Hepatocyte (in vitro differentiated cells): ENCODE results near the gene ACADM. TPM values are rescaled to one million over a fixed set of nuclear protein-coding genes. Genes with fewer than 3 reads are reported as not detected.

Experiments
- DNase-seq: peaks from one replicate; pipeline ENCODE4 v3.0.0-alpha.2; 2016; ENCODE audit warnings: low spot score
- H2AFZ ChIP-seq: fragments of 200-600 bp; sonication (generic); 2 replicates; pipeline ENCODE4 v1.6.0; 2016; ENCODE audit warnings: antibody characterized with exemption, mild to moderate bottlenecking
- H3K27ac ChIP-seq: fragments of 200-600 bp; sonication (generic); 2 replicates; pipeline ENCODE4 v1.5.1; 2016; ENCODE audit warnings: mild to moderate bottlenecking
- H3K27me3 ChIP-seq: fragments of 200-600 bp; sonication (generic); 2 replicates; pipeline ENCODE4 v1.6.1; 2016
- H3K36me3 ChIP-seq: fragments of 200-600 bp; sonication (generic); replicated peaks from 2 replicates; pipeline ENCODE4 v1.5.1; 2016; ENCODE audit warnings: low read depth; ENCODE audit not compliant: insufficient read depth
- H3K4me1 ChIP-seq: fragments of 200-600 bp; sonication (generic); 2 replicates; pipeline ENCODE4 v1.5.1; 2016; ENCODE audit warnings: mild to moderate bottlenecking, moderate library complexity; ENCODE audit not compliant: insufficient read depth
- H3K4me2 ChIP-seq: fragments of 200-600 bp; sonication (generic); 2 replicates; pipeline ENCODE4 v1.6.0; 2016
- H3K4me3 ChIP-seq: fragments of 200-600 bp; sonication (generic); 2 replicates; pipeline ENCODE4 v1.5.1; 2016; ENCODE audit warnings: mild to moderate bottlenecking
- H3K79me2 ChIP-seq: fragments of 200-600 bp; sonication (generic); 2 replicates; pipeline ENCODE4 v1.6.0; 2017; ENCODE audit warnings: mild to moderate bottlenecking
- H3K9me2 ChIP-seq: fragments of 200-600 bp; sonication (generic); replicated peaks from 2 replicates; pipeline ENCODE4 v1.6.0; 2017; ENCODE audit warnings: mild to moderate bottlenecking; ENCODE audit not compliant: insufficient read depth
- H3K9me3 ChIP-seq: fragments of 200-600 bp; sonication (generic); 2 replicates; pipeline ENCODE4 v1.5.1; 2016; ENCODE audit warnings: low read depth, mild to moderate bottlenecking
- H4K20me1 ChIP-seq: fragments of 200-600 bp; sonication (generic); 2 replicates; pipeline ENCODE4 v1.6.0; 2016; ENCODE audit warnings: mild to moderate bottlenecking; ENCODE audit not compliant: insufficient read depth, poor library complexity, severe bottlenecking
- EZH2 ChIP-seq: fragments of 200-600 bp; sonication (generic); IDR thresholded peaks from 2 replicates; pipeline ENCODE4 v1.6.1; 2016; ENCODE audit warnings: antibody characterized with exemption, mild to moderate bottlenecking, borderline replicate concordance
- EZH2phosphoT487 ChIP-seq: fragments of 200-600 bp; sonication (generic); IDR thresholded peaks from one replicate; pipeline ENCODE4 v1.6.1; 2018; ENCODE audit warnings: antibody characterized with exemption, mild to moderate bottlenecking, low read depth, moderate library complexity; ENCODE audit not compliant: unreplicated experiment, severe bottlenecking
- WGBS: methylation state at CpG from one replicate; pipeline ENCODE4 v1.1.6; 2016; ENCODE audit warnings: low lambda C conversion rate; ENCODE audit errors: missing lambda C conversion rate; 5-methylcytosine and 5-hydroxymethylcytosine counted together
- polyA plus RNA-seq: library from polyadenylated mRNA; unstranded; fragments of >200 nt; fragmentation: Nextera tagmentation; extraction: Ambion mirVana; gene quantifications from 2 replicates; pipeline ENCODE4 v1.2.1, GENCODE V29; 2016
- total RNA-seq: library from RNA; depleted of rRNA; stranded (reverse); fragments of >200 nt; gene quantifications from 2 replicates; pipeline ENCODE4 v1.2.3, GENCODE V29; 2014
- TF ChIP-seq, protein P1 (sequence below): fragments of 200-600 bp; sonication (generic); IDR thresholded peaks from 2 replicates; pipeline ENCODE4 v1.5.1; 2016; ENCODE audit warnings: antibody characterized with exemption, mild to moderate bottlenecking; ENCODE audit not compliant: poor library complexity

The ACADM gene
- total and polyA plus RNA-seq, 2 experiments from 2014 or later: 57.6 to 88.5 TPM

- Histone ChIP-seq H3K27ac (no peak overlapping the region), H3K79me2 (peaks cover 21% of the 10 kb centered on the region), H3K9me3 (no peaks in the 10 kb centered on the region), H4K20me1 (peaks cover 36% of the 10 kb centered on the region), H3K27me3 (no peaks in the 10 kb centered on the region), H2AFZ (no peak overlapping the region), H3K36me3 (no peaks in the 10 kb centered on the region), H3K4me2 (no peak overlapping the region), H3K4me1 (peaks cover 16% of the 10 kb centered on the region), H3K4me3 (no peak overlapping the region), H3K9me2 (no peaks in the 10 kb centered on the region)
- TF ChIP-seq EZH2 (no peak), EZH2phosphoT487 (no peak)
- TF ChIP-seq, protein P1, sequence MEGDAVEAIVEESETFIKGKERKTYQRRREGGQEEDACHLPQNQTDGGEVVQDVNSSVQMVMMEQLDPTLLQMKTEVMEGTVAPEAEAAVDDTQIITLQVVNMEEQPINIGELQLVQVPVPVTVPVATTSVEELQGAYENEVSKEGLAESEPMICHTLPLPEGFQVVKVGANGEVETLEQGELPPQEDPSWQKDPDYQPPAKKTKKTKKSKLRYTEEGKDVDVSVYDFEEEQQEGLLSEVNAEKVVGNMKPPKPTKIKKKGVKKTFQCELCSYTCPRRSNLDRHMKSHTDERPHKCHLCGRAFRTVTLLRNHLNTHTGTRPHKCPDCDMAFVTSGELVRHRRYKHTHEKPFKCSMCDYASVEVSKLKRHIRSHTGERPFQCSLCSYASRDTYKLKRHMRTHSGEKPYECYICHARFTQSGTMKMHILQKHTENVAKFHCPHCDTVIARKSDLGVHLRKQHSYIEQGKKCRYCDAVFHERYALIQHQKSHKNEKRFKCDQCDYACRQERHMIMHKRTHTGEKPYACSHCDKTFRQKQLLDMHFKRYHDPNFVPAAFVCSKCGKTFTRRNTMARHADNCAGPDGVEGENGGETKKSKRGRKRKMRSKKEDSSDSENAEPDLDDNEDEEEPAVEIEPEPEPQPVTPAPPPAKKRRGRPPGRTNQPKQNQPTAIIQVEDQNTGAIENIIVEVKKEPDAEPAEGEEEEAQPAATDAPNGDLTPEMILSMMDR: no peak
- DNase-seq: no peak
- WGBS: 97% methylated on average over 2 of the region's 2 CpGs
Observed at GRCh38 chr1:75794382-75794781, 69.9 kb downstream of the ACADM start.

GRCh38 chr1:75795703-75796193 is 71.2 kb downstream of the ACADM start:
- Histone ChIP-seq H3K4me1 (peaks cover 2% of the 10 kb centered on the region), H3K4me2 (no peak overlapping the region), H2AFZ (no peak overlapping the region), H3K27ac (no peak overlapping the region), H3K79me2 (peaks cover 9% of the 10 kb centered on the region), H3K36me3 (no peaks in the 10 kb centered on the region), H3K9me2 (no peaks in the 10 kb centered on the region), H3K9me3 (no peaks in the 10 kb centered on the region), H4K20me1 (peaks cover 23% of the 10 kb centered on the region), H3K4me3 (no peak overlapping the region), H3K27me3 (no peaks in the 10 kb centered on the region)
- WGBS: 99% methylated on average over 4 of the region's 4 CpGs
- DNase-seq: no peak
- TF ChIP-seq EZH2: no peak
- TF ChIP-seq, protein P1: no peak
- TF ChIP-seq EZH2phosphoT487: no peak

- Histone ChIP-seq H3K9me2 (no peaks in the 10 kb centered on the region), H3K79me2 (peaks cover 6% of the 10 kb centered on the region), H3K27ac (no peak within 1 kb of the TSS), H4K20me1 (peaks cover 15% of the 10 kb centered on the region), H3K4me2 (no peak within 1 kb of the TSS), H3K27me3 (no peaks in the 10 kb centered on the region), H3K4me3 (no peak within 1 kb of the TSS), H3K36me3 (no peaks in the 10 kb centered on the region), H3K4me1 (no peaks in the 10 kb centered on the region), H3K9me3 (no peaks in the 10 kb centered on the region), H2AFZ (no peak within 1 kb of the TSS)
- 97% methylated on average over 33 of the region's 34 CpGs for WGBS
- DNase-seq: no peak
- TF ChIP-seq, protein P1: no peak
- TF ChIP-seq EZH2 (no peak), EZH2phosphoT487 (no peak)
Observed at GRCh38 chr1:75796376-75797272, 72.1 kb downstream of the ACADM start, which contains the start of gene MSH4. Gene MSH4, plus strand, starts transcription at chr1:75796882. Its CDS starts 104 bp downstream, at chr1:75796986.
